ENCODE data around the gene PEX3.

Gene PEX3

GRCh38 chr6:143536866-143537691 is 86.5 kb downstream of the PEX3 start:
- in situ Hi-C loops (cut with MboI; ENCODE audit: low sequenced_read_pairs): no loop called here

- in situ Hi-C loops (cut with MboI; ENCODE audit: low sequenced_read_pairs): no loop called here
These were observed 87.8 kb downstream of the PEX3 start for GRCh38 chr6:143538374-143538773.

DNA sequence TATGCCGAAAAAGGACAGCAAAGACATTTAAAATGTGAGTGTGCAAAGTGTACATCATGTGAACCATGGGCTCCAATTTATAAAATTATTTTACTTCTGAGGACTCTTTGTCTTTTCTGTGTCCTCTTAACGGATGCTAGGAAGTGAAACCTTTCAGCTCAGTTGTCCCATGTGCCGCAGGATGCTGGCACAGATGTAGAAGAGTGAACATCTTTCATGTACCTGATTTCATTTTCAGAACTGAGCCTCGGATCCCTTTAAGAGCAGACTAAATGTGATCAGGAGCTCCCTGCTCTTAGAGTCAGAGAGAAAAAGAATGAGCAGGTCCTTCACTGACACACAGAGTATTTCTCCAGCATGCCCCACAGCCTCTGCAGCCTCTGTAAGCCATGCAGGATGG is 88.5 kb downstream of the PEX3 start:
- in situ Hi-C loops (cut with MboI; ENCODE audit: low sequenced_read_pairs): no loop called here

DNA sequence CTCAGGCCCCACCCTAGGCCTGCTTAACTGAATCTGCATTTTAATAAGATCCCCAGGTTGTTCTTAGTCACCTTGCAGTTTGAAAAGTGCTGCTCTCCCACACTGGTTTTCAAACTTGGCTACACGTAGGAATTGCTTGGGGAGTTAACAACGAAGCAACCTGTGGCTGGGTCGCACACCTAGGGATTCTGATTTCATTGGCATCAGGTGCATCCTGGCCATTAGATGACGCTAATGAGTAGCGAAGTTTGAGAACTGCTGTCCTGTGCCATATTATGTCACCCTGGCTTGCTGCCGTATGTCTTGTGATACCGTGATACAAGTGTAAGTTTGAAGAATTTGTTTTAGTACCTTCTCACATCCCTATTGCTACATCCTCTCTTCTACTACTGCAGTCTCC is 89.1 kb downstream of the PEX3 start:
- in situ Hi-C loops (cut with MboI; ENCODE audit: low sequenced_read_pairs): no loop called here

- in situ Hi-C loops (cut with MboI; ENCODE audit: low sequenced_read_pairs): no loop called here
These were observed 89.6 kb downstream of the PEX3 start for GRCh38 chr6:143540192-143540591.

Data from HL-60/S4 treated with phorbol 12-myristate 13-acetate at 8.2 ng/mL for 4 days and 3 days (cell line).